NCI-H460 (cell line): Measurements from ENCODE around the gene ARL4D. TPM values are rescaled to one million over a fixed set of nuclear protein-coding genes. Genes with fewer than 3 reads are reported as not detected.

Source experiments
- DNase-seq: peaks from one replicate; pipeline ENCODE4 v3.0.0-alpha.2; 2016; ENCODE audit warnings: low read depth; ENCODE audit errors: extremely low read depth
- small RNA-seq, 2 experiments: library from RNA; depleted of rRNA; stranded (forward); fragments of <200 nt; gene quantifications; one replicate each; pipeline ENCODE3, GENCODE V24; 2014
- total RNA-seq: library from RNA; depleted of rRNA; stranded (reverse); fragments of >200 nt; shearing (Covaris generic); gene quantifications from 2 replicates; pipeline ENCODE4 v1.2.3, GENCODE V29; 2014; rRNA removed

Gene ARL4D
- total RNA-seq, 1 experiment from 2014 or later = 84.7 TPM

- DNase-seq = no peak
These were observed 50.9 kb downstream of the ARL4D start for GRCh38 chr17:43449470-43450248.

Small RNA genes within 50 kb of the gene (small RNA-seq; reads per million reads assigned to genes)
- gene RNU6-1137P (0 reads per million in 2 experiments), gene RNU6-406P (0 reads per million in 2 experiments), gene RNU6-470P (0 reads per million in 2 experiments)

Other genes starting within 250 kb of the ARL4D start
- gene NBR1, start 227.8 kb upstream of the ARL4D start, total RNA-seq = 66.9 and 78.6 TPM in 2 replicates
- 2.0 and 2.5 TPM in 2 replicates for gene TMEM106A, start 187.1 kb upstream of the ARL4D start, total RNA-seq
- gene CCDC200, start 170.4 kb upstream of the ARL4D start, total RNA-seq = not detected in 2 replicates
- gene RNU2-1, start 165.0 kb upstream of the ARL4D start, total RNA-seq = not detected in 2 replicates
- 45.8 and 54.1 TPM in 2 replicates for gene DHX8, start 85.0 kb downstream of the ARL4D start, total RNA-seq
- 210 and 229 TPM in 2 replicates for gene ETV4, start 147.3 kb downstream of the ARL4D start, total RNA-seq